Ishikawa (cell line): ENCODE data around the gene PEG3.

ENCODE experiments used
- EP300 ChIP-seq: IDR thresholded peaks from 2 replicates; pipeline ENCODE4 v1.6.1; 2012; ENCODE audit warnings: borderline replicate concordance
- RAD21 ChIP-seq: IDR thresholded peaks from 2 replicates; pipeline ENCODE4 v1.6.1; 2012; ENCODE audit warnings: low read depth
- YY1 ChIP-seq: IDR thresholded peaks from 2 replicates; pipeline ENCODE4 v1.6.1; 2012; ENCODE audit warnings: low read depth

DNA sequence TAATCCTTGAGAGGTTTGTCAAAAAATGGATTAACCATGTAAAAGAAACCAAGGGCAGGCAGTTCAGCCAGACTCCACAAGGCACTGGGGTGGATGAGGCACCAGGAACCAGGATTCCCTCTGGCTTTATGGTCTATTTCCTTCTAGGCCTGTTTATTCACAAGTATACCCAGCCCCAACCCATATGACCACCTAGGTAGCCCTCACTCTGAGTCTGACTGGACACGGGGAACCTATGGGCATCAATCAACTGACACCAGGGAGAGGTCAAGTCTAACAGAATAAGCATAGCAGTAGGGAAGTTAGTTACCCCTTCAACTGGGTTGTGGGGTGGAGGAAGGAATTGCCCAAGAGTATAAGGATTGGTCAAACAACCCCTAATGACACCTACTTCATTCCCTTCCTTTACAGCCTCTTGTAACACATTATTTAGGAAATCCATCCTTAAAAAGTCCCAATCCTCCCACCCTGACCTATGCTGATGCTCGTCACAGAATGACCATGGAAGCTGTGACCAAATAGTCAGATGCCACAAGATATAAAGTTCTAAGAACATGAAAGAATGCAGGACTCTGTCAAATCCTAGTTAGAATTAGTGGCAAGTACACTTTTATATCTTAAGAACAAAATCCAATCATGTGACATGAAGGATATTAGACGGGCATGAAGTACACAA is 31.7 kb downstream of the PEG3 start:
- TF ChIP-seq RAD21 (no peak), EP300 (no peak), YY1 (no peak)
